ENCODE results near the gene DRC1.

The DRC1 gene

GRCh38 chr2:26479131-26479788 lies 77.5 kb downstream of the DRC1 start:
- DNase-seq: no peak

DNA sequence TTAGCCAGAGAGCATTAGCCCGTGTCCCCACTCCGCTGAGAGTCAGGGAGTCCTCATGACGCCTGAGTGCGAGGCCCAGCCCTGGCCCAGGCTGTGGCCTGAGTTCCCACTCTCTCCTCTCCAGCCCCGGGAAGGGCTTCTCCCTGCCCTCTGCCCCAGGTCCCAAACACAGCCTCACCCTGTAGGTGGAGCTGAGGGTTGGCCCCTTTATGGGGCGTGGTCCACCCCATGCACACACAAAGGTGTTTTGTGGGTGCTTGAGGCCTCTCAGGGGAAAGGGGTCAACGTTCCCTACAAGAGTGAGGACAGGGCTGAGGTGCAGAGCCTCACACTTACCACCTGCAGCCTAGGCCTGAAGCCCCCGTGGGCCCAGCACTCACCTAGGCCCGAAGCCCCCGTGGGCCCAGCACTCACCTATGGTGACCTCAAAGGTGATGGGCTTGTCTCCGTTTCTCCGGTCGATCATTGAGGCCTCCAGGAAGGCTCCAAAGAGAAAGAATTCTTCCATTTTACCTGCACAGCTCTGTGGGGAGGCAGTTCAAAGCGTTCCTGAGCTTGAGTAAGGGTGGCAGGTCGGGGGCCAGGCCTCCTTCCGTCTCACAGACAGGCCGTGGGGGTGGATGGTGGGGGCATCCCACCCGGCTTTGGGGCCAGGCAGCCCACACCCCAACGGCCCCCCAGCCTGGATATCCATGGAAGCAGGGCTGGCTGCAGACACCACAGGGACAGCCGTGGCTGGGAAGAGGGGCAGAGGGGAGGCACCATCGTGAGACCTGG lies 78.3 kb downstream of the DRC1 start:
- no peak for DNase-seq

- no peak for DNase-seq
Measured at GRCh38 chr2:26480566-26481423, 79.1 kb downstream of the DRC1 start.

DNA sequence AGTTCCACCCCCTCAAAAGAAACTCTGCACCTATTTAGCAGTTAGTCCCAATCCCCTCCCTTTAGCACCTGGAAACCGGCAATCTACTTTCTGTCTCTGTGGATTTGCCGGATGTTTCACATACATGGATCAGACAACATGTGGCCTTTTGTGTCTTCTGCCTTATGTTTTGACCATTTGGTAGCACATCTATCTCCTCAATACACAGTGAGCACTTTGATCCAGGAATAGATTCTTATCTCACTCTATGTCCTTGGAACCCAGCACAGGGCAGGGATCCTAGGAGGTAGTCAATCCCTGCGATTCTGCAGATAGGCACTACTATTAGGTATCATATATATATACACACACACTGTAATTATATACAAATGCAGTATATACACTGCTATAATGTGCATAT lies 80.0 kb downstream of the DRC1 start:
- no peak for DNase-seq

- DNase-seq: no peak
Measured at GRCh38 chr2:26482211-26483026, 80.7 kb downstream of the DRC1 start.

- DNase-seq: no peak
Measured at GRCh38 chr2:26483027-26483326, 81.3 kb downstream of the DRC1 start.

DNA sequence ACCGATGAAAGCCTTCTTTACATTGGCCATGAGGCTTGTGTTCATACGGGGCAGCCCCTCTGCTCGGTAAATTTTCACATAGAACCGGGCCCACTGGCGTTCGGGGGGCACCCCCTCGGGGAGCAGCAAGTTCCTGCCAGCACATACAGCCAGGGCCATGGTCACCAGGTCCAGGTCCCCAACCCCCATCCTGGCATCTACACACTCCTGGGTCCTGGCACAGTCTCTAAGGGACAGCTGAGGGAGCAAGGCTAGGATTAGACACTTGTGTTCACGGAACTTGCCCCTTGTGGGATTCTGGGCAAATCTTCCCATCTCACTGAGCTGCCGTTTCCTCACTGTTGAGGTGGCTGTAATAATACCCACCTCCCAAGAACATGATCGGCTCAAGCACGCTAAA lies 81.8 kb downstream of the DRC1 start:
- DNase-seq: no peak

GRCh38 chr2:26483957-26484565 lies 82.3 kb downstream of the DRC1 start:
- no peak for DNase-seq

DNA sequence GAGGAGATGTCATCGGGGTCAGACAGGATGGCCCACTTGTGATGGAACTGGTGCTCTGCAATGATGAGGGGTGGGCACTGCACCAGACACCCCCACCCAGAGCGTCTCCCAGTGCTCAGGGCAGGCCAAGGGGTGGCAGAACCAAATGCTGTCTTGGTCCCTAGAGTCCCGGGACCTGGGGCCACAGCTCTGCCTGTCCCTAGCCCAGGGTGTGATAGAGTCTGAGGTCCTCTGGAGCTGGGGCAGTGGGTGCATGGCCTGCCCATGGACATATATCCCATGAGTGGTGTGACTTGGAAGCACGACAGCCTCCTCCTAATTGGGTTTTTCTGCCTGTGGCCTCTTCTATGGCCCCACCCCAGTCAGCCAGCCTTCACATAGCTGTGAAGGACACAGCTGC lies 82.9 kb downstream of the DRC1 start:
- DNase-seq: no peak

GRCh38 chr2:26485099-26485498 lies 83.4 kb downstream of the DRC1 start:
- no peak for DNase-seq

DNA sequence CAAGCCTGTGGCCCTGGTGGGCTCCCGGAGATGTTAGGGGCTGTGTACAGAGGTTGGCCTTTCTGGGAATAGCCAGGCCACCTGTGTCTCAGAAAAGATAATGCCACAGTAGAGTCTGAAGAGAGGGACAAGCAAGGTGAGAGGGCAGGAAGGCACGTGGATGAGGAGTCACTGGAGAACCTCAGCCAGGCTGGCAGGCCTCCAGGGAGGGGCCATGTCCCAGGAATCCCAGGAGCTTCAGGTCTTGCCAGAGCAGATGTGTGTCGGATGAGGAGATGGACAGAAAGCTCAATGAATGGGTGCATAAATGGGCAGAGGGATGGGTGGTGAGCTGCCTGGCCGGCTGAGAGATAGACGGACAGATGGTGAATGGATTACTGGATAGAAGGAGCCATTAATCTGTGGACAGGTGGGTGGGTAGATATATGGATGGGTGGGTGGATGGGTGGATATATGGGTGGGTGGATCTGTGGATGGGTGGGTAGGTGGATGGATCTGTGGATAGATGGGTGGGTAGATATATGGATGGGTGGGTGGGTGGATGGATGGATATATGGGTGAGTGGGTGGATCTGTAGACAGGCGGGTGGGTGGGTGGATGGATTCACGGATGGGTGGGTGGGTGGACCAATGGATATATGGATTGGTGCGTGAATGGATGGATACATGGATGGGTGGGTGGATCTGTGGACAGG lies 84.2 kb downstream of the DRC1 start:
- no peak for DNase-seq

DNA sequence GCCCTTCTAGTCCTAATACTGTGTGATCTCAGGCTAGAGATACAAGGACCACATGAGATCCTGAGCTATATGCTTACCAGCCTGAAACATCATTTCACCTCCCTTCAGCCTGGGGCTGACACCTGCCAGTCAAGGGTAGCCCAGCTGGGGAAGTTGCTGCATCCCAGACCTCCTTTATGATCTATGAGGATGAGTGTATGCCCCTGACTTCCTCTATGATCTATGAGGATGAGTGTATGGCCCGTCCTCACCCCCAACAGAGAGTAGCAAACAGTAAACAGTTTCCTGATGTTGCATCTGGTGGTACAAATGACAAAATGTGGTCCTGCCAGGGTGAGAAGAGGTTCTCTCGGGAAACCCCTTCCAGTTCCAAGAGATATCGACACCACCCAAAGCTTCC lies 85.1 kb downstream of the DRC1 start:
- DNase-seq: no peak

DNA sequence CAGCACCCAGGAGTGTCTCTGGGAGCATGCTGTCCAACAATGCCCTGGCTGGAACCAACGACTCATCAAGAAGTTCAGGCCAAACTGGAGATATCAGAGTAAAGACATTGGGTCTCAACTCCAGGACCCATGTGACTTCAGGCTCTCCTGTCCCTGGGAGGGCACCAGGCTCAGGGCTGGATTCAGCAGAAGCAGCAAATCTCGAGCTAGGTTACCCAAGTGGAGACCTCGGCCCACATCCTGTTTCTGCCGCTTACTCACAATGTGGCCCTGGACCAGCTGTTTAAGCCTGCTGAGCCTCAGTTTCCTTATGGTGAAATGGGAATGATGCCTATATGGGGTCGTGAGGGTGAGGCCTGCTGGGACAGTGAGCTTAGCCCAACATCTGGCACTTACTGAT lies 85.5 kb downstream of the DRC1 start:
- no peak for DNase-seq

- no peak for DNase-seq
Measured at GRCh38 chr2:26488463-26489212, 86.9 kb downstream of the DRC1 start.

GRCh38 chr2:26489213-26489850 lies 87.6 kb downstream of the DRC1 start:
- DNase-seq: no peak

DNA sequence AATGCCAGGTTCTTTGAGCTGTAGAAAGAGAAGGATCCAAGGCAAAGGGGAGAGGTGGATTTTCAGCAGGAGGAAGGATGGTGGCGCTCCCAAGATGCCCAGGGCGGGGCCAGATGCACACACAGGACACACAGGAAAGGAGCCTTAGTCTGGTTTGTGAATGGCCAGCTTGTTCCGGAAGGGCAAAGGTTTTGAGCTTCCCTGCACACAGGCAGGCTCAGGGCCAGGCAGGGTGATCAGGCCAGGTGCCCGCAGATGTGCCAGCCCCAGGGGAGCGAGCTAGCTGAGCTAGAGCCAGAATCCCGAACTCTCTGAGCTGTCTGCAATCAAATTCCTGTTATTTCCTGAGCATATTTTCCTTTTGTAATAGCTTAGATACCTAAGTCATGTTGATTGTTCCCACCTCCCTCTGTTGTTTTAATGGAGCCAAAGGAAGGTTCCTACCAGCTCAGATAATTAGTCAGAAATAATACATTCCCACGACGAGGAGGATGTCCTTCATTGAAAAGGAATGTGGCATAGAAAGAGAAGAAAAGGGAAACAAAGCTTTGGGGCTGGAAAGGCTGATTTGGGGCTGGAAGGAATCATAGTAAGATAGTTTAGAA lies 89.9 kb downstream of the DRC1 start:
- DNase-seq: no peak

- DNase-seq: no peak
Measured at GRCh38 chr2:26492749-26493515, 91.2 kb downstream of the DRC1 start.

DNA sequence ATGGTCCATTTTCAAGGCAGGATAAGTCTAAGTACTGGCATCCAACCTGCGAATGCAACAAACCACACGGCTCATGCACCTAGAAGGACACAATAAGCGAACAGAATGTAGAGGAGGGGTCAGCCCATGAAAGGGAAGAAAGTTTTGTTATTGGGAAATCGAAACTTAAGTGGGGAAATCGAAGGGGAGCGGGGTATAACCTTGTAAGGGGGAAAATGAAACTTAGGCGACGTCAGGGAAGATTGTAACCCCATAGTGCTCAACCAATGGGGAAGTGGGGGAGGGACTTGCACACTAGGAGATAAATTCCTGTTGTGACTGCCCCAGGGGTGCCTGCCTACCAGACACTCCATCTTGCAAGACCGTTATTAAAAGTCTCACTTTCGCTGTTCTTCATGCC lies 91.8 kb downstream of the DRC1 start:
- DNase-seq: no peak

DNA sequence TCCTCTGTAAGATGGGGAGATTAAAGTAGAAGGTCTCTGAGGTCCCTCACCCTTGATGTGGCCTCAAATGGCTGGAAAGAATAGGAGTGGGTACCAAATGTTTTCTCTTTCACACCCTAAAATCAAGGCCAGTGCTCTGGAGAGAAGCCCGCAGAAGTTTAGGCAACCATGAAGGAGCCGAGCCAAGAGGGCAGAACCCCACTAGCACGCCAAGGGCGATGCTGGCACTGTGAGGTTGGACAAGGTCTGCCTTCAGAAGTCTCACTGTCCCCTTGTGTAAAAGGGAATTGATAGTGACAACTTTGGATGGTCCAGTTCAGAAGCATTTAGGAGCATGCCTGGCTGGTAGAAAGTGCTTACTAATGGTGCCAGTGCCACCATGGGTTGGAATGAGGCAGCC lies 92.5 kb downstream of the DRC1 start:
- no peak for DNase-seq
